Mucosa of descending colon (tissue), 3 donors: ENCODE data around the gene CBX8. TPM values are rescaled to one million over a fixed set of nuclear protein-coding genes. Genes with fewer than 3 reads are reported as not detected.

Experiments used
- ATAC-seq: fragments of 200-7000 bp; cut with Tn5 transposase; one replicate; pipeline ENCODE4 v1.9.1; 2020; ENCODE audit warnings: mild to moderate bottlenecking, moderate library complexity
- DNase-seq, 3 donors: peaks; one replicate each; pipeline ENCODE4 v3.0.0-alpha.2; 2020
- H3K36me3 ChIP-seq: fragments of 200-600 bp; one replicate; pipeline ENCODE4 v1.8.0; 2021; ENCODE audit warnings: low read depth, mild to moderate bottlenecking
- H3K4me1 ChIP-seq: fragments of 200-600 bp; one replicate; pipeline ENCODE4 v1.8.0; 2021; ENCODE audit warnings: low read depth, mild to moderate bottlenecking
- H3K4me3 ChIP-seq: fragments of 200-600 bp; one replicate; pipeline ENCODE4 v1.8.0; 2021; ENCODE audit warnings: mild to moderate bottlenecking
- H3K9me3 ChIP-seq: fragments of 200-600 bp; one replicate; pipeline ENCODE4 v1.8.0; 2021; ENCODE audit warnings: mild to moderate bottlenecking
- intact Hi-C, 2 donors: fragments of 100-400 bp; cut with DNase I in 1 of 2; cut with micrococcal nuclease in 1 of 2; formaldehyde crosslinking; loops; one replicate each; pipeline versions ENCODE4 v1.11.0 to v1.11.1; 2022; cut with DNase I, micrococcal nuclease
- total RNA-seq, 3 donors: library from RNA; stranded (reverse); fragmentation: NEBNext Ultra II Directional in 2 of 3; extraction: Animal tissue kit (Norgen Biotek cat#: 25700) in 2 of 3; gene quantifications; one replicate each; pipeline versions ENCODE4 v1.2.1 to v1.2.4, GENCODE V29; 2021 to 2023
- TF ChIP-seq, protein P1 (sequence below): fragments of 200-600 bp; IDR thresholded peaks from one replicate; pipeline ENCODE4 v1.8.0; 2022; ENCODE audit warnings: antibody characterized with exemption, mild to moderate bottlenecking
- donor health status: DM: no; HTN: no; CAD: no; lungs with moderate emphysema.
- donor health status: DM: no; HTN: no; CAD: no.
- donor health status: DM: no; HTN: yes; CAD: no.

CBX8 gene
- total RNA-seq, 3 donors from 2014 or later, result 3.4 to 4.7 (median 4.0) TPM

DNA sequence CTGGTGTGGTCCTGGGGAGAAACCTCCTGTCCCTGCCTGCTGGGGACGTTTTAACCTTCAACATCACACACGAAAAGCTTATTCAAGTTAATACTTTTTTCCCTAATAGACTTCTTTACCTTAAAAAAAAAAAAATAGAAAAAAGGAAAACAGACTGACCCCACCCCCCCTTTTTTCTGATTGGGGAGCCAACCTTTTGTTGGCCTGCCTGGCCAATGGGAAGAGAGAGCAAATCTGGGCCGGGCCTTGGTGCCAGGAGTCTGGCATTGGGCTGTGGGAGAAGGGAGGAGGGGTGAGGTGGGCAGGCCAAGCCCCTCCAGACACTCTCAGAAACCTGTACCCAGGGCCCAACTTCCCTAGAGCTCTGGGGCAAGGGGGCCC lies 3.0 kb downstream of the CBX8 start:
- TF ChIP-seq, protein P1, sequence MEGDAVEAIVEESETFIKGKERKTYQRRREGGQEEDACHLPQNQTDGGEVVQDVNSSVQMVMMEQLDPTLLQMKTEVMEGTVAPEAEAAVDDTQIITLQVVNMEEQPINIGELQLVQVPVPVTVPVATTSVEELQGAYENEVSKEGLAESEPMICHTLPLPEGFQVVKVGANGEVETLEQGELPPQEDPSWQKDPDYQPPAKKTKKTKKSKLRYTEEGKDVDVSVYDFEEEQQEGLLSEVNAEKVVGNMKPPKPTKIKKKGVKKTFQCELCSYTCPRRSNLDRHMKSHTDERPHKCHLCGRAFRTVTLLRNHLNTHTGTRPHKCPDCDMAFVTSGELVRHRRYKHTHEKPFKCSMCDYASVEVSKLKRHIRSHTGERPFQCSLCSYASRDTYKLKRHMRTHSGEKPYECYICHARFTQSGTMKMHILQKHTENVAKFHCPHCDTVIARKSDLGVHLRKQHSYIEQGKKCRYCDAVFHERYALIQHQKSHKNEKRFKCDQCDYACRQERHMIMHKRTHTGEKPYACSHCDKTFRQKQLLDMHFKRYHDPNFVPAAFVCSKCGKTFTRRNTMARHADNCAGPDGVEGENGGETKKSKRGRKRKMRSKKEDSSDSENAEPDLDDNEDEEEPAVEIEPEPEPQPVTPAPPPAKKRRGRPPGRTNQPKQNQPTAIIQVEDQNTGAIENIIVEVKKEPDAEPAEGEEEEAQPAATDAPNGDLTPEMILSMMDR, result no peak
- ATAC-seq (no peak), DNase-seq (no peak)
- Histone ChIP-seq H3K9me3 (no peaks in the 10 kb centered on the region), H3K4me3 (no peak overlapping the region), H3K4me1 (peaks cover 31% of the 10 kb centered on the region), H3K36me3 (peaks cover 3% of the 10 kb centered on the region)
- intact Hi-C loops, result loop anchor here in 1 of 2 donors (5.0 kb wide), 1 partner anchor 198 kb away; no protein-coding TSS in a partner anchor

DNA sequence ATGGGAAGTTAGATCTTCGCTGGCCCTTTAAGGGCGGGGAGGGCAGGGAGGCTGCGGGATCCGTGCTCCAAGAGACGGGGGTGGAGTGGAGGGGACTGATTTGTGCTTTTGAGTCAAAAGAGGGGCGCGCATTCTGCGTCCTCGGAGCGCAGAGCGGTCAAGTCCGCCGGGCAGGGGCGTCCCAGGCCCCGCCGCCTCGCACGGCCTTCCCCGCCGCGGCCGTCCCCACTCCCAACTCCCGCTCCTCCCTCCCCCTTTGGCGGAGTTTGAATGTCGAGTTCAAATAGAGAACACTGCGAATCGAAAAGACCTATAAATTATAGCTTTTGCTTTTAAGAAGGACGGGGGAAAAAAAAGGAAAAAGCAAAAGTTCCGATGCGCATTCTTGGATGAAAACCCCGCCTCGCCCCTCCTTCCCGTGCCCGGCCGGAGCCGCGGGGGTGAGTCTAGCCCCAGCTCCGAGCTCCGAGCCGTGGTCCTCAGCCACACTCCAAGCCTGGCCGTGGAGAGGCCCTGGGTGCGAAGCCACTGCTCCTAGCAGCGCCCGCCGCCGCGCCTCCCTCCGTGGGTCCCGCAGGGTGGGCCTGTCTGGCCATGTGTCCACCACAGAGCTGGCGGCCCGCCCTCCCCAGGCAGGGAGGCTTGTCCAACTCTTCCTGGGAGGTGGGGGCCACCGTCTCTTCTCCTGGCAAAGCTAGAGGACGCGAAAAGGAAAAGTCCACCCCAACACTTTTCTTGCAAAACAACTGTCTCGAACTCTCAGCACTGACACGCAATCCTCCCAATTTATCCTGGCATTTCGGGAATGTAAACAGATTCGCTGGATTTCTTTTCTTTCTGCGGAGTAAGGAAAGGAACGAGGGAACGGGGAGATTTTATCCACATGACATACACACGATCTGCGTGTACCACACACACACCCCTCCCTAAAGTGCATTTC lies 3.6 kb downstream of the CBX8 start:
- H3K4me3 ChIP-seq, result no peak overlapping the region
- no peak for ATAC-seq

DNA sequence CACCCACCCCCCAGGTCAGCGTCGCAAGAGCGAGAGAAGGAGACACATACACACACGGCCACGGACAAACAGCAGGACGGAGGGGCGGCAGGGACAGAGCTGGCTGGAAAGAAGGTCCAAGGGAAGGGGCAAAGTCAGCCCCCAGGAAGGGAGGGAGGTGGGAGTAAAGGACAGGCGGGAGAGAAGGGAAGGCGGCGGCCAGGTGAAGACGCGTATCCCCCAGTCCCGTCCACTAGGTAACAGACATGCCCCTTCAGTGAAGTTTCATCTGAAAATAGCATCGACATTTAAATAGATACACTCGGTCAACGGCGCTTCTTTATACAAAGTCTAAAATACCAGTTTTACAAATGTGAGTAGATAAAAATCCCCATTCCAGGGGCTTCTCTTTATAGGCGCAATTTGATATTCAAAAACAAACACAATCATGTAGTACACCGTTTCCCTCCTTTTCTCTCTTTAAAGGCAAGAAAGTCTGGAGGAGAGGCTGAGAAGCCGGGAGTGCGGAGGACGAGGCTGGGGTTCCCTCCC lies 4.5 kb downstream of the CBX8 start:
- no peak for ATAC-seq
- intact Hi-C loops, result loop anchor here in 1 of 2 donors (5.0 kb wide), 1 partner anchor 200 kb away; no protein-coding TSS in a partner anchor

More for the DNA sequence above, 3.6 kb downstream of the CBX8 start:
- intact Hi-C loops, result loop anchor here in 1 of 2 donors (5.0 kb wide), 1 partner anchor 199 kb away; no protein-coding TSS in a partner anchor
- H3K36me3 ChIP-seq, result peaks cover 3% of the 10 kb centered on the region
- H3K9me3 ChIP-seq, result no peaks in the 10 kb centered on the region
- H3K4me1 ChIP-seq, result peaks cover 24% of the 10 kb centered on the region
- DNase-seq, result peak in 1 of 3 donors; percentile 47
- TF ChIP-seq, protein P1, result no peak

DNA sequence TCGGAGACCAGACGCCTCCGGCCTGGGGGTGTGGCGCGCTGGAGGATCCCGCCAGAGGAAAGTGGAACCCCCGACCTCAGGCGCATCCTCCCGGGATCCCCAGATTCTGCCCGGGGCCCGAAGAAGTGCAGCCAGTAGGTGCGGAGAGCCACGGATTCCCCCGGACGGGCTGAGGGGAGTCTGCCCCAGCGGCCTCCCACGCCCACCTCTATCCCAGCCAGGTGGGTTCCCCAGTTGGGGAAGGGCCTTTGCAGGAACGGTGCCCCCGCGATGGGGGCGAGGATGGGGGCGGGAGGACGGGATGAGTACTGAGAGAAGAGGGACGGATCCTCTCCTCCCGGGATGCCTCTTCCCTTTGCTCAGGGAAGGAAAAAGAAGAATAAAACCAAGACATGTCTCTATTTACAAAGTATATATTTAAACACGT lies 5.1 kb downstream of the CBX8 start:
- TF ChIP-seq, protein P1, result no peak
- ATAC-seq (no peak), DNase-seq (peak in 1 of 3 donors; percentile 36)
- H3K4me3 ChIP-seq, result no peak overlapping the region
- H3K4me1 ChIP-seq, result peaks cover 18% of the 10 kb centered on the region
- H3K9me3 ChIP-seq, result no peaks in the 10 kb centered on the region
- no peaks in the 10 kb centered on the region for H3K36me3 ChIP-seq
- intact Hi-C loops, result loop anchor here in 1 of 2 donors (5.0 kb wide), 1 partner anchor 201 kb away; no protein-coding TSS in a partner anchor

More for the DNA sequence above, 4.5 kb downstream of the CBX8 start:
- Histone ChIP-seq H3K9me3 (no peaks in the 10 kb centered on the region), H3K4me1 (peaks cover 18% of the 10 kb centered on the region), H3K4me3 (no peak overlapping the region), H3K36me3 (peaks cover 3% of the 10 kb centered on the region)
- TF ChIP-seq, protein P1, result no peak
- DNase-seq, result no peak

DNA sequence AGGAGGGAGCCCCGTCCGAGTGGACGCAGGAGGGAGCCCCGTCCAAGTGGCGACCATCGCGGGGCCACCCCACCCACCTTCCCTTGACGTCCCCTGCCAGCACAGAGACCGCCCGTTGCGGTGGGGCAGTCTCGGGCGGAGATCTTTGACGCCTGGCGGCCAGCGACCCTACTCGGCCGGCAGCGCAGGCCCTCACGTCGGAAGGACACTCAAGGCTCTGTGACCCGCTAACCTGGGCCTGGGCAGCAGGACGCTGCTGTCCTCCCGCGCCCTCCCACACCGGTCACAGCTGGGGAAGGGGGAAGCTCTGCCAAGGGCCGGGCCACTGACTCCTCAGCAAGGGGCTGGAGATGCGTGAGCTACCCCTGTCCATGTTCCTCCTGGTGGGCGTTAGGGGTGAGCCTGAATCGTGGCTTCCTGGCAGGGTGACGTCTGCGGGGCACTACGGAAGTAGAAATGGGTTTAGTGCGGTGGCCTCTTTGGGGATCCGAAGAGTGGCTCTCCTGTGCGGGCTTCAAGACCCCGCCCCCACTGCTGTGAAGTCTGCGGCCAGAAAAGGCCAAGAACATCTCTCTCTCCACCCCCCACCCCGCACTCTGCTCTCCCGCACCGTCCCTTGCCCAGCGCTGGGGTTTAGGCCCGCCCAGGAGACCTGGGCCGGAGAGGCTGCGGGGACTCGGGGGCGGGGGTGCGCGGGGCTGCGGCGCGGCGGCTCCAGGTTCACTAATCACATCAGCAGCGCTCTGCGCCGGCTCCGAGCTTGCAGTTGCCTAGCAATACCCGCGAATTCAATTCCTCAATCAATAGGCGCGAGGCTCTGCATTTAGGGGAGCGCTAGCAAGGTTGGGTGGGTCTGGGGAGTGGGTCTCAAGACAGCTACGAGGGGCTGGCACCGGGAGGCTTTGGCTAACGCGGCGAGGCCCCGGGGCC lies 5.8 kb downstream of the CBX8 start:
- peak in 2 of 3 donors; percentile 28 to 45 for DNase-seq
- H3K36me3 ChIP-seq, result no peaks in the 10 kb centered on the region
- ATAC-seq, result no peak
- TF ChIP-seq, protein P1, result no peak
- H3K4me1 ChIP-seq, result peaks cover 15% of the 10 kb centered on the region
- H3K4me3 ChIP-seq, result no peak overlapping the region
- no peaks in the 10 kb centered on the region for H3K9me3 ChIP-seq
- intact Hi-C loops, result loop anchor here in 1 of 2 donors (5.0 kb wide), 1 partner anchor 201 kb away; no protein-coding TSS in a partner anchor
